ENCODE results near the gene EXOC6. TPM values are rescaled to one million over a fixed set of nuclear protein-coding genes. Genes with fewer than 3 reads are reported as not detected.

EXOC6 gene
- total and polyA plus RNA-seq, 10 of the 15 experiments (the other 5 are each of a cell fraction or from before 2014, with no cell fraction given): 7.6 to 53.8 (median 13.3) TPM

DNA sequence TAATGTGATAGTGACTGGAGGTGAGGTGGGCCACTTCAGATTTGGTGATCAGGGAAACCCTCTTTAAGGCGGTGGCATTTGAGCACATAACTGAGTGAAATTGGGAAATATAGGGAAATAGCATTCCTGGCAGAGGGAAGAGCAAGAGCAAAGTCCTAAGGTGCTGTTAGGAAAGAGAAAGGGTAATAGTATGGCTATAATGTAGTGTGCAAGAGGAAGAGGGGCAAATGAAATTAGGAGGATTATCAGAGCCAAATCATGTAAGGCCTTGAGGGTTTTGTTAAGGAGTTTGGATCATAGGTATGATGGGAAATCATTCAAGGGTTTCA lies 184.5 kb downstream of the EXOC6 start:
- 94% methylated on average over 1 of the region's 1 CpG for WGBS (ENCODE audit: insufficient coverage, insufficient replicate concordance, low lambda C conversion rate, missing lambda C conversion rate)
- Histone ChIP-seq H3K27ac (ENCODE audit: control insufficient read depth, insufficient read depth) (no peak overlapping the region), H4K20me1 (ENCODE audit: control insufficient read depth, insufficient read depth) (no peaks in the 10 kb centered on the region), H3K4me3 (no peak overlapping the region), H3K9ac (ENCODE audit: control insufficient read depth, insufficient read depth, low read length) (no peak overlapping the region), H3K4me1 (ENCODE audit: control insufficient read depth, insufficient read depth, low read length) (no peaks in the 10 kb centered on the region), H2AFZ (ENCODE audit: control insufficient read depth, low read depth, low read length) (no peak overlapping the region), H3K79me2 (ENCODE audit: control insufficient read depth, insufficient read depth, low read length) (no peaks in the 10 kb centered on the region), H3K36me3 (ENCODE audit: control insufficient read depth in 2 of 2, insufficient read depth in 2 of 2, low read length in 1 of 2) (no peaks in the 10 kb centered on the region), H3K27me3 (replicated peaks in 1 of 2; ENCODE audit: control insufficient read depth in 2 of 2, insufficient read depth in 2 of 2, low read length in 1 of 2) (no peaks in the 10 kb centered on the region), H3K4me2 (ENCODE audit: control insufficient read depth, insufficient read depth) (no peak overlapping the region), H3K9me3 (replicated peaks; ENCODE audit: control insufficient read depth, insufficient read depth, low read length) (no peaks in the 10 kb centered on the region)
- intact Hi-C loops (cut with micrococcal nuclease; ENCODE audit: unreplicated experiment) (no loop called here), in situ Hi-C loops (cut with MboI) (no loop called here)
- TF ChIP-seq PKNOX1 (IDR thresholded peaks at IDR 0.05) (no peak), MXI1 (IDR thresholded peaks at IDR 0.05; ENCODE audit: low read depth, low read length) (no peak)
- no TSS peak for BruUV-seq (replicated peaks)
- ChIA-PET SMC1A (ENCODE audit: uncharacterized antibody, unreplicated experiment) (no interaction called here), CTCF (no interaction called here), POLR2A (no interaction called here), RAD21 (ENCODE audit: unreplicated experiment) (no interaction called here)
- ATAC-seq (no peak), FAIRE-seq (no peak), DNase-seq (ENCODE audit: low read depth, low spot score) (no peak)

DNA sequence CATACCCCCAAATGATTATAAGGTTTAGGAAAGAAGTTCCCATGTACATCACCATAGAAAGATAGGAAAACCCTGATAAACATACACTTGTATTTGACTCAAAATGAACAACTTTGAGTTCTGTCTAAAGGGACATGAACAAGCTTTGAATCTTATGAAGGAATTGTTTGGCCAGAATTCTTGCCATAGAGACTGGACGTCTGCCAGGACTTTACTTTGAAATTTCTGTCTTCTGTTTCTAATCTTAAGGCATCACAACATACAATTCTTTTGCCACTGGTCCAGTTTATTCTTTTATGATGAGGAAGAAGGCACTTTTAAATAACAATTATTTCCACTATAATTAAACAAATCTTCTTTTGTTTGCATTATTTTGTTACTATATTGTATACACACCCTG lies 186.1 kb downstream of the EXOC6 start:
- ChIA-PET RAD21 (ENCODE audit: unreplicated experiment) (no interaction called here), CTCF (no interaction called here), SMC1A (ENCODE audit: uncharacterized antibody, unreplicated experiment) (interaction anchor here (1.0 kb wide), 1 partner anchor 28 kb away, joined by 3 read pairs; no protein-coding TSS in a partner anchor), POLR2A (no interaction called here)
- intact Hi-C loops (cut with micrococcal nuclease; ENCODE audit: unreplicated experiment) (no loop called here), in situ Hi-C loops (cut with MboI) (no loop called here)
- H3K9ac ChIP-seq (ENCODE audit: control insufficient read depth, insufficient read depth, low read length): no peak overlapping the region
- H4K20me1 ChIP-seq (ENCODE audit: control insufficient read depth, insufficient read depth): no peaks in the 10 kb centered on the region
- H3K79me2 ChIP-seq (ENCODE audit: control insufficient read depth, insufficient read depth, low read length): no peaks in the 10 kb centered on the region
- no peak overlapping the region for H3K4me2 ChIP-seq (ENCODE audit: control insufficient read depth, insufficient read depth)
- 86% methylated on average over 1 of the region's 1 CpG for WGBS (ENCODE audit: insufficient coverage, insufficient replicate concordance, low lambda C conversion rate, missing lambda C conversion rate)
- H3K9me3 ChIP-seq (replicated peaks; ENCODE audit: control insufficient read depth, insufficient read depth, low read length): no peaks in the 10 kb centered on the region
- H3K27ac ChIP-seq (ENCODE audit: control insufficient read depth, insufficient read depth): no peak overlapping the region
- H3K27me3 ChIP-seq (replicated peaks in 1 of 2; ENCODE audit: control insufficient read depth in 2 of 2, insufficient read depth in 2 of 2, low read length in 1 of 2): no peaks in the 10 kb centered on the region
- ATAC-seq (no peak), DNase-seq (ENCODE audit: low read depth, low spot score) (no peak), FAIRE-seq (no peak)
- no peaks in the 10 kb centered on the region for H3K4me1 ChIP-seq (ENCODE audit: control insufficient read depth, insufficient read depth, low read length)
- H3K4me3 ChIP-seq: no peak overlapping the region
- H2AFZ ChIP-seq (ENCODE audit: control insufficient read depth, low read depth, low read length): no peak overlapping the region
- BruUV-seq (replicated peaks): no TSS peak
- H3K36me3 ChIP-seq (ENCODE audit: control insufficient read depth in 2 of 2, insufficient read depth in 2 of 2, low read length in 1 of 2): no peaks in the 10 kb centered on the region
- no peak for TF ChIP-seq E2F8 (IDR thresholded peaks at IDR 0.05; ENCODE audit: low read depth, partially characterized antibody)
- TF ChIP-seq, protein P1, sequence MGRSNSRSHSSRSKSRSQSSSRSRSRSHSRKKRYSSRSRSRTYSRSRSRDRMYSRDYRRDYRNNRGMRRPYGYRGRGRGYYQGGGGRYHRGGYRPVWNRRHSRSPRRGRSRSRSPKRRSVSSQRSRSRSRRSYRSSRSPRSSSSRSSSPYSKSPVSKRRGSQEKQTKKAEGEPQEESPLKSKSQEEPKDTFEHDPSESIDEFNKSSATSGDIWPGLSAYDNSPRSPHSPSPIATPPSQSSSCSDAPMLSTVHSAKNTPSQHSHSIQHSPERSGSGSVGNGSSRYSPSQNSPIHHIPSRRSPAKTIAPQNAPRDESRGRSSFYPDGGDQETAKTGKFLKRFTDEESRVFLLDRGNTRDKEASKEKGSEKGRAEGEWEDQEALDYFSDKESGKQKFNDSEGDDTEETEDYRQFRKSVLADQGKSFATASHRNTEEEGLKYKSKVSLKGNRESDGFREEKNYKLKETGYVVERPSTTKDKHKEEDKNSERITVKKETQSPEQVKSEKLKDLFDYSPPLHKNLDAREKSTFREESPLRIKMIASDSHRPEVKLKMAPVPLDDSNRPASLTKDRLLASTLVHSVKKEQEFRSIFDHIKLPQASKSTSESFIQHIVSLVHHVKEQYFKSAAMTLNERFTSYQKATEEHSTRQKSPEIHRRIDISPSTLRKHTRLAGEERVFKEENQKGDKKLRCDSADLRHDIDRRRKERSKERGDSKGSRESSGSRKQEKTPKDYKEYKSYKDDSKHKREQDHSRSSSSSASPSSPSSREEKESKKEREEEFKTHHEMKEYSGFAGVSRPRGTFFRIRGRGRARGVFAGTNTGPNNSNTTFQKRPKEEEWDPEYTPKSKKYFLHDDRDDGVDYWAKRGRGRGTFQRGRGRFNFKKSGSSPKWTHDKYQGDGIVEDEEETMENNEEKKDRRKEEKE (IDR thresholded peaks at IDR 0.05): no peak
- no peak for TF ChIP-seq TCF7 (IDR thresholded peaks at IDR 0.05; ENCODE audit: borderline replicate concordance)
- TF ChIP-seq ETV6 (conservative IDR thresholded peaks at IDR 0.05 in 1 of 2, IDR thresholded peaks at IDR 0.05 in 1 of 2; ENCODE audit: borderline replicate concordance in 1 of 2, low read depth in 1 of 2): no peak
